ENCODE measurements around the gene GJC2. TPM values are rescaled to one million over a fixed set of nuclear protein-coding genes. Genes with fewer than 3 reads are reported as not detected.

GJC2 gene
- under 1 TPM; 0.17 to 0.25 TPM for total RNA-seq

DNA sequence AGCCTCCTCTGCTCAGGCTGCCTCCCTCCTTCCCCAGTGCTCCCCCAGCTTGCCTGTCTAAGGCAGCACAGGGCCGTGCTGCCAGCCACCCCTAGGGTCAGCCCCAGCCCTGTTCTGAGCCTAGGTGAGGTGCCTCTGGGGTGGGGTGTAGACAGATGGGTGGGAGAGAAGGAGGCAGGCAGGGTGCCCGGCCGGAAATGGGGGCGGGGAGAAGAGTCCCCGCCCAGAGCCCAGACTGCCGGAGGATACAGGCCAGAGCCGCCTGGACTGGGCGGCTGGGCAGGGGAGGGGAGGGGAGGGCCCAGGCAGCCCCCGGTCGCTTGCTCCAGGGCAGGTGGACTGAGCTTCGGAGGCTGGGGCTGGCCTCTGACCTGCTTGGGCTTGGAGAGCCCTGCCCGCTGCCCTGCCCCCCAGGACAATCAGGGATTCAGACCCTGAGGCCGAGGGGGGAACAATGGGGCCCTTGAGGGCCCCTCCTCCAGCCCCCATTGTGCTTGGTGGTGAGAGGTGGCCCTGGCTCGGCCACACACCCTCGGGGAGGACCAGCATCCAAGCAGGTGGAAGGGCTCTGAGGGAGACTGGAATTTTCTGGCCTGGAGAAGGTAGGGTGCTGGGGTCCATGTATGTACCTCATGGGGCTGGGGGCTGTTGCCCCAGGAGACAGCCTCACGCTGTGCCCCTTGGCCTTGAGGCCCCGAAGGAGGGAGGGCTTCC is at the start of gene GJC2:
Gene GJC2 (plus strand): TSS at position 525 of the 714 bp plus-strand sequence. CDS start 7,829 bp downstream, outside the sequence.
- no peaks in the 10 kb centered on the region for H3K9me3 Mint-ChIP-seq
- CTCF ChIA-PET, result no interaction called here
- no peaks in the 10 kb centered on the region for H3K27me3 Mint-ChIP-seq (ENCODE audit: low read depth)
- H3K4me1 Mint-ChIP-seq (ENCODE audit: low read depth), result peaks cover 1% of the 10 kb centered on the region
- no peak within 1 kb of the TSS for H3K4me3 Mint-ChIP-seq
- intact Hi-C loops (cut with micrococcal nuclease), result no loop called here
- no peak within 1 kb of the TSS for H3K27ac Mint-ChIP-seq
- no peak for DNase-seq
- H3K36me3 Mint-ChIP-seq (ENCODE audit: low read depth), result no peaks in the 10 kb centered on the region

DNA sequence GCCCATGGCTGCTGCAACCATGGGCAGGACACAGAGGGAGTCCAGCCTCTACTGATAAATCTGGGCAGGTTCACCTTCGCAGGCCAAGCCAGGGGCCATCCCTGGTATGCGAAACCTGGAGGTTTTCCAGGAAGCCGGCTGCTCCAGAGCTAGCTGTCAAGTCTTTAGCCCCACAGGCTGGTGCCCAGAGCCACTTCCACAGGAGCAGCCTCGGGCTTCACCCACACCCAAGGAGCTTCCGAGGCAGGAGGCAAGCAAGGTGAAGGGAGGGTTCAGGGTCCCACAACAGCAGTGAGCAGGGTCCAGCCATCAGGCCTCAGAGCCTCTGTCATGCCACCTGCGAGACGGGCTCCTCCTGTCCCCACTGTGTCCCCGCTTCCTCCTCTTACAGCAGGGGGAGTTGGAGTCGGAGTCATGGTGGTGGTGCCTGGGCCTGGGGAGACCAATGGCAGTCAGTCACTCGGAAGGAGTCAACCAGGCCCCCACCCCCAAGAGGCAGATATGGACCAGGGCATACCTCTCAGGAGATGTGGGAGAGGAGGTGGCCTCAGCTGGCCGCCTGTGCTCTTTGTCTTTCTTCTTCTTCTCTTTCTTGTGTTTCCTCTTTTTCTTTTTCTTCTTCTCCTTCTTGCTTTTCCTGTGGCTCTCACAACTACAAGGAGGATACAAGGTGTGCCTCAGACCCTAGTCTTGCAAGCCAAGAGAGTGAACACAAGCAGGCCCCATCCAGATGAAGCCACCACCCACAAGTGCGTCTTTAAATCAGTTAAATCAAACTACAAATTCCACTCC is 48.7 kb upstream of the GJC2 start:
- Mint-ChIP-seq H3K27ac (peak overlapping the region; percentile 79), H3K27me3 (ENCODE audit: low read depth) (no peaks in the 10 kb centered on the region), H3K9me3 (no peaks in the 10 kb centered on the region), H3K4me3 (peak overlapping the region; percentile 65), H3K36me3 (ENCODE audit: low read depth) (peaks cover 25% of the 10 kb centered on the region), H3K4me1 (ENCODE audit: low read depth) (peaks cover 20% of the 10 kb centered on the region)
- intact Hi-C loops (cut with micrococcal nuclease), result no loop called here
- no peak for DNase-seq
- CTCF ChIA-PET, result no interaction called here

DNA sequence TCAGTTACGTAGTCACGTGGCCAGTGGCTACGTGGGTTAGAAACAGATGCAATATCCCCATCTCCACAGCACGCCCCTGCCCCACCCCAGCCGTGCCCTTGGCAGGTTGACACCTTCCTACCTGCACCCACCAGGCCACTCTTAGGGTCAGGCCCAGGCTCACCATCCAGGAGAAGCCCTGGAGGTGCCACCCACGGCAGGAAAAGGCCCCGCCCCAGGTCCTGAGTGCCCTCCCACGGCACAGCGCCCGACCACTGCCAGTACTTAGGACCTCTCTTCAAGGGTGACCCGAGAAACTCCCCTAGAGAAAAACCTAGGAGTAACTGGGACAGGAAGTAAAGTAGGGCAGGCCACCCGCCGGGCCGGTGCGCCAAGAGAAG is 48.1 kb upstream of the GJC2 start:
- H3K4me1 Mint-ChIP-seq (ENCODE audit: low read depth), result peaks cover 20% of the 10 kb centered on the region
- peak overlapping the region; percentile 65 for H3K4me3 Mint-ChIP-seq
- intact Hi-C loops (cut with micrococcal nuclease), result no loop called here
- H3K27ac Mint-ChIP-seq, result peak overlapping the region; percentile 79
- no peaks in the 10 kb centered on the region for H3K27me3 Mint-ChIP-seq (ENCODE audit: low read depth)
- H3K9me3 Mint-ChIP-seq, result no peaks in the 10 kb centered on the region
- H3K36me3 Mint-ChIP-seq (ENCODE audit: low read depth), result peaks cover 22% of the 10 kb centered on the region
- CTCF ChIA-PET, result no interaction called here
- DNase-seq, result no peak

DNA sequence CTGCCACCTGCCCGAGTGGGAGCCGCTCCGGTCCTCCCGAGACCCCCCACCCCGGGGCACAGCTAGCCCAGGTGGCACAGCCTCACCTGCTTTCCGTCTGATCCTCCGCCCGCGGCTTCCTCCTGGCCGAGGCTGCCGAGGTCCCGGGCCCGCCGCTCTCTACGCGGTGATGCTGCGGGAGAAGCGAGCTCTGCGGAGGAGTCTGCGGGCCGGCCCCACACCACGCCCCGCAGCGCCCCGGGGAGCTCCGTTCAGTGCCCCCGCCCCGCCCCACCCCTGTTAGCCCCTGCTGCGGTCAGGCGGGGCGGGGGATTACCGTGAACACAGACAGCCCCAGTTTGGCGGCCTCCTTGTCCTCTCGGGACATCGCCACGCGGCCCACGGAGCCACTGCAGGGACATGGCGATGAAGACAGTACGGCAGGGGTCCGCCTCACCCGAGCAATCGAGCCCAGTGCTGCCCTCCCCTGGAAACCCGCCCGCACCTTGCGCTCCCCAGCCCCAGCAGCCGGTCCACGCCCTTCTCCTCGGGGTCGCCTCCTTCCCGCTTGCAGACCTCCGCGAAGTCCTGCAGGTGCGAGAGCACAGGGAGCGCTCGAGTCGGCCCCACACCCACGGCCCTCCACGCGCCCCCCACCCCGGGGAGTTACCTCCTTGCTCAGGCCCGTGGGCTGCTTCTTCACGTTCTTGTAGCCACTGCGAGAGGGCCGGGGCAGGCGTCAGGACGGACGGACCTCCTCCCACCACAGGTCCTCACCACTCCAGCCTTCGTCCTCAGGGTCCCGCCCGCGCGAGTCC is 47.5 kb upstream of the GJC2 start:
- intact Hi-C loops (cut with micrococcal nuclease), result loop anchor here (1.0 kb wide), 1 partner anchor 39 kb away; no protein-coding TSS in a partner anchor
- H3K4me1 Mint-ChIP-seq (ENCODE audit: low read depth), result peaks cover 20% of the 10 kb centered on the region
- peaks cover 22% of the 10 kb centered on the region for H3K36me3 Mint-ChIP-seq (ENCODE audit: low read depth)
- H3K9me3 Mint-ChIP-seq, result no peaks in the 10 kb centered on the region
- peak overlapping the region; percentile 92 for H3K4me3 Mint-ChIP-seq
- CTCF ChIA-PET, result no interaction called here
- peak; percentile 68 for DNase-seq
- H3K27me3 Mint-ChIP-seq (ENCODE audit: low read depth), result no peaks in the 10 kb centered on the region
- peak overlapping the region; percentile 18 for H3K27ac Mint-ChIP-seq

DNA sequence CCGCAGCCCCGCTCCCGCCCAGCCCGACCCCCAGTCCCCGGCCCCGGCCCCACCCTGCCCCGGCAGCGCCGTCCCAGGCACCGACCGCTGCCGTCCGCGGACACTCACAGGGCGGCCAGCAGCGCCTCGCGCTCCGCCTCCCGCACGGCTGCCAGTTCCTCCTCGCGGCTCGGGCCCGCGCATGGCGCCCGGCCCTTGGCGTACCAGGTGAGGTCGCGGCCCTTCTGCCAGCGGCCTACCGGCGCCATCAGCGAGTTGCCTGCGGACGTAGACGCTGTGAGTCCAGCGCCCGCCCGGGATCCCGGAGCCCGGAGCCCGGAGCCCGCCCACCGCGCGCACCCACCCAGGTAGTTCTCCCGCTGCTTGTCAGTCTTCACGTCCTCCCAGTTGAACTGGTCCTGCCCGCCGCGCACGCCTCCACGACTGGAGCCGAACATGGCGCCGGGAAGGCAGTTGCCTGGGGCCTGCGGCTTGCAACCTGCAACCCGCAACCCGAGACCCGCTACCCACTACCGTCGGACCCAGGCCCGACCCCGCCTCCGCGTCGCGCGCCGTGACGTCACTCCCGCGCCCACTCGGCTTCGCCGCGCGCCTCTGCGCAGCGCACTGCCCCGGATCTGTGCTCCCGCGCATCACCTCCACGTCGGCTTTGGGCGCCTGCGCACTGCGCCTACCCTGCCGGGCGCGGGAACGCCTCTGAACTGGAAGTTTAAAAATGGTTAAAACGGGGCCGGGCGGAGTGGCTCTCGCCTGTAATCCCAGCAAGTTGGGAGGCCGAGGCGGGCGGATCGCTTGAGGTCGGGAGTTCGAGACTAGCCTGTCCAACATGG is 46.7 kb upstream of the GJC2 start, which contains the start of gene C1orf35:
Gene C1orf35 (minus strand): TSS at position 535 of the 830 bp plus-strand sequence. CDS start 98 bp downstream, at position 437.
- Mint-ChIP-seq H3K36me3 (ENCODE audit: low read depth) (peaks cover 17% of the 10 kb centered on the region), H3K27me3 (ENCODE audit: low read depth) (no peaks in the 10 kb centered on the region), H3K4me3 (peak within 1 kb of the TSS; percentile 92), H3K27ac (peak within 1 kb of the TSS; percentile 87), H3K4me1 (ENCODE audit: low read depth) (peaks cover 28% of the 10 kb centered on the region), H3K9me3 (no peaks in the 10 kb centered on the region)
- peak; percentile 96 for DNase-seq
- CTCF ChIA-PET, result interaction anchor here (1.1 kb wide), 1 partner anchor 100 kb away, joined by 3 read pairs; no protein-coding TSS in a partner anchor
- intact Hi-C loops (cut with micrococcal nuclease), result loop anchor here (1.0 kb wide), 5 partner anchors 21 to 104 kb away; partner anchors contain the start of genes ARF1 and GUK1

DNA sequence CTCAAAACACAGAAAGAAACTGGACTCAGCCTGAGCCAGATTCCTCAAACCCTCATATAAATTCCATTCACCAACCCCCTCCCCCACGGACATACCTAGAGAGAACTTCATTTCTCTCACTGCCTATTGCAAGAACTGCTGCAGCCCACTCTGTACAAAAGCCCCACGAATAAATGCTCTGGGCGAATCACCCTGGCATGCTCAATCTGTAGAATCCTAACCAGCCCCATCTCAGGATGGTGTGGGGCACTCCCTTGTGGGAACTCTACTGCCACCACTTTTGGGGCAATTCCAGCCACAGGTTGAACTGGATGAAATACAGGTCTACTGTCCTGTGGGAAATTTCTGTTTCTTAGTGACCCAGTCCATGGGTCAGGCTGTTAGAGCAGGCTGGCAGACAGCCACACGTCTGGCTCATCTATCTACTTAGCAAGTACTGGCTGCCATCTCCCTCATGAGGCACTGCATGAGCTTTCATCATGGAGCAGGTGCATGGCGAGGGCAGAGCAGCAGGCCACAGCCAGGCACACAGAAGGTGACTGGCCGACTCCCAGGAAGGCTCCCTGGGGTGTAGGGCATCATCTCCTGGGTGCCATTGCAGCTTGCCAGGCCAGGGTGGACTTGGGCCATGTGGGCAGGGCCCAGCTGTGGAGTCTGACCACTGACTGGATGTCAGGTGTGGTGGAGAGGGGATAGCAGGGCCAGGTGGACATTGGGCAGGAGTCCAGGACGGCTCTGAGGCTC is 45.0 kb upstream of the GJC2 start:
- CTCF ChIA-PET, result interaction anchor here (1.1 kb wide), 1 partner anchor 101 kb away, joined by 3 read pairs; no protein-coding TSS in a partner anchor
- no peaks in the 10 kb centered on the region for H3K27me3 Mint-ChIP-seq (ENCODE audit: low read depth)
- DNase-seq, result no peak
- H3K36me3 Mint-ChIP-seq (ENCODE audit: low read depth), result peaks cover 14% of the 10 kb centered on the region
- H3K4me3 Mint-ChIP-seq, result peak overlapping the region; percentile 92
- H3K9me3 Mint-ChIP-seq, result no peaks in the 10 kb centered on the region
- H3K4me1 Mint-ChIP-seq (ENCODE audit: low read depth), result peaks cover 37% of the 10 kb centered on the region
- intact Hi-C loops (cut with micrococcal nuclease), result no loop called here
- peak overlapping the region; percentile 46 for H3K27ac Mint-ChIP-seq

DNA sequence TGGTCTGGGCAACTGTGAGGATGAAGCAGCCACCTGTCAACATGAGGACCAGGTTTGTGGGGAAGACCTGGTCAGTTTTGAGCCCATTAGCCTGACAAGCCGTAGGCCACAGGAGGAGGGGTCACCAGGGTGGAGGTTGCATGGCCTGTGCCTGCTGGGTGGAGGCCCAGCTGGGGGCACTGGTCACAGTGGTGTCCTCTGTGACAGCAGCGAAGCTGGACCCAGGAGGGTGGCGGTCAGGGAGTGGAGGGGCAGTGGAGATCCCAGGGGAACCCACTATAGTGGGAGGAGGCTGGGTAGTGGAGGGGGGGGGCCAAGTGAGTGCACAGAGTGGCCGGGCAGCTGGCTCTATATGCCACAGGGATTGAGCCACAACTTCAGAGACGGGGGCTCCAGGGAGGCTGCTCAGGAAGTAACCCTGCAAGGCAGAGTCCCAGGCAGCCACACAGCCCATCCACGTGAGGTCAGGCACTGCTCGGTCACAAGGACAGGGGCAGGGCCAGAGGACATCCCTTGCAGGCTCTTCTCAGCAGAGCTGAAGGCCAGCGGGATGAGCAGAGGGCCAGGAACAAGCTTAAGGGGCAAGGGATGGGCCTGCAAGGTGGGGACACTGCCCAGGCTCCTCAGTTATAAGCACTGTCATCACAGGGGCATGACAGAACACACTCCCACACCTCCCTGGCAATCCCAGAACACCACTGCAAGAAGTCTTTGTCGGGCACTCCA is 44.3 kb upstream of the GJC2 start:
- CTCF ChIA-PET, result interaction anchor here (1.5 kb wide), 1 partner anchor 19 kb away, joined by 3 read pairs; no protein-coding TSS in a partner anchor
- H3K36me3 Mint-ChIP-seq (ENCODE audit: low read depth), result peaks cover 12% of the 10 kb centered on the region
- no peaks in the 10 kb centered on the region for H3K9me3 Mint-ChIP-seq
- H3K27ac Mint-ChIP-seq, result no peak overlapping the region
- intact Hi-C loops (cut with micrococcal nuclease), result no loop called here
- peaks cover 43% of the 10 kb centered on the region for H3K4me1 Mint-ChIP-seq (ENCODE audit: low read depth)
- no peak overlapping the region for H3K4me3 Mint-ChIP-seq
- no peaks in the 10 kb centered on the region for H3K27me3 Mint-ChIP-seq (ENCODE audit: low read depth)
- DNase-seq, result no peak

DNA sequence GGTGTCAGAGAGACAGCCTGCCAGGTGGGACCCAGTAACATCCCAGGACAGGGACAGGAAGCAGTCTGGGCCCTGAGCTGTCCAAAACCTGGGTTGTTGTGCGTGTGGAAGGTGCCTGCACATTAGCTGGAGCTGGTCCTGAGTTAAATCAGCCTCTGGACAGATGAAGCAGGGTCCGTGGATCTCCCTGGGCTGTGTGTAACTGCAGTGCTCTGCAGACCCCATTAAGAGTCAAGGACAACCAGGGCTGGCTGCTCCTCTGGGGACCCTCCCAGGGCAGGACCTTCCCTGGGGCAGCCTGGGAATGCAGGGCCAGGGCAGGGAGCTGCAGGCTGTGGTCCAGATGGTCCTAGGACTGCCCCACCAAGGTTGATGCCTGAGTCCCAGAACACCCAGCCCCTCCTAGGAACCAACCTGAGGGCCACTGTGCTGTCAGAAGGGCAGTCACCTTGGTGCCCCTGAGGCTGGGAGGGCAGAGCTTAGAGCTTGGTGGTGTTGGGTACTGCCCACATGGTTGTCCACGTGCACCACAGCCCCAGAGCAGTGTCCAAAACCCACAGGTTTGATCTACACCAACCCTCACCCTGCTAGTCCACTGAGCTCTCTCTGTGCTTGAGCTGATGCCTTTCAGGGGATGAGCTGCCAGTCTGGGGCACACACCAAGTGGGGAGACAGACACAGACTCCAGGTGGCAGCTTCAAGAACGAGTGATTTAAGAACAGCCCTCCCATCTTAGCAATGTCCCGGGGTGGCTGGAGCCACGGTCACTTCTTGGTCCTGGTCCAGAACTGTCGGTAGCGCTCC is 43.5 kb upstream of the GJC2 start:
- CTCF ChIA-PET, result interaction anchor here (1.5 kb wide), 1 partner anchor 19 kb away, joined by 3 read pairs; no protein-coding TSS in a partner anchor
- peak overlapping the region; percentile 7 for H3K4me3 Mint-ChIP-seq
- no peaks in the 10 kb centered on the region for H3K9me3 Mint-ChIP-seq
- intact Hi-C loops (cut with micrococcal nuclease), result no loop called here
- H3K36me3 Mint-ChIP-seq (ENCODE audit: low read depth), result peaks cover 12% of the 10 kb centered on the region
- H3K27ac Mint-ChIP-seq, result no peak overlapping the region
- no peaks in the 10 kb centered on the region for H3K27me3 Mint-ChIP-seq (ENCODE audit: low read depth)
- DNase-seq, result no peak
- peaks cover 41% of the 10 kb centered on the region for H3K4me1 Mint-ChIP-seq (ENCODE audit: low read depth)

DNA sequence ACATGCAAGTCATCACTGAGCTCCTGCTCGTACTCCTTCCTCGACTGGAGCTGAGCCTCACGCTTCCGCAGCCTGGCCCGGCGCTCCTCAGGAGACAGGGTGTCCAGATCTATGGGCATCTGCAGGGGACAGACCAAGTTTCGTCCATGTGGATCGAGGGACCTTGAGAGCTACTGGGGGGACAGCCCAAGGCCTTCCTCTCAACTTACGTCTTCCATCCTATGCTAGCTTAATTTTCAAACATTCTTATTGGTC is 43.0 kb upstream of the GJC2 start:
- intact Hi-C loops (cut with micrococcal nuclease), result no loop called here
- H3K4me3 Mint-ChIP-seq, result no peak overlapping the region
- no peak overlapping the region for H3K27ac Mint-ChIP-seq
- H3K27me3 Mint-ChIP-seq (ENCODE audit: low read depth), result no peaks in the 10 kb centered on the region
- CTCF ChIA-PET, result interaction anchor here (1.5 kb wide), 1 partner anchor 20 kb away, joined by 3 read pairs; no protein-coding TSS in a partner anchor
- peaks cover 36% of the 10 kb centered on the region for H3K4me1 Mint-ChIP-seq (ENCODE audit: low read depth)
- no peaks in the 10 kb centered on the region for H3K9me3 Mint-ChIP-seq
- peaks cover 10% of the 10 kb centered on the region for H3K36me3 Mint-ChIP-seq (ENCODE audit: low read depth)
- no peak for DNase-seq

DNA sequence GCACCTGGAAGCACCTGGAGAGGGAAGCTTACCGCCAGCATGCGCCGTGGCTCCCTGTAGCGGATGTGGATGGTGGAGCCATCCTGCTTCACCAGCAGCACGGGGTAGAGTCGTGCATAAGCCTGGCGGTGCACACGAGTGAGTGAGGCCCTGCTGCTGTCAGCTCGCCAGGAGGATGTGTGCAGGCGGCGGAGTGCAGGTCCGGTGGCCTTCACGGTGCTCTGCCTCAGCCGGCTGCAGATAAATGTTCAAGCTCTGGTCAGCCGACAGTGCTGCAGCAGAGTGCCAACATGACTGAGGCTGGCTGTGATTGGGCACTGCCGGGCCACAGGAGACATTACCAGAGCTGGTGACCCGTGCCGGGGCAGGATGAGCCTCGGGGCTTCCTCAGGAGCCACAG is 42.1 kb upstream of the GJC2 start:
- peak overlapping the region; percentile 91 for H3K4me3 Mint-ChIP-seq
- no peak overlapping the region for H3K27ac Mint-ChIP-seq
- intact Hi-C loops (cut with micrococcal nuclease), result loop anchor here (2.0 kb wide), 1 partner anchor 319 kb away; no protein-coding TSS in a partner anchor
- no peak for DNase-seq
- H3K36me3 Mint-ChIP-seq (ENCODE audit: low read depth), result peaks cover 10% of the 10 kb centered on the region
- peaks cover 36% of the 10 kb centered on the region for H3K4me1 Mint-ChIP-seq (ENCODE audit: low read depth)
- CTCF ChIA-PET, result no interaction called here
- H3K27me3 Mint-ChIP-seq (ENCODE audit: low read depth), result no peaks in the 10 kb centered on the region
- H3K9me3 Mint-ChIP-seq, result no peaks in the 10 kb centered on the region
